Heart left ventricle (tissue), 13 donors: Measurements from ENCODE around the gene TAS2R5.

ENCODE experiments used
- POLR2A ChIP-seq, 2 donors: fragments of 450-650 bp; IDR thresholded peaks; one replicate each; pipeline ENCODE4 v1.6.1; 2017; ENCODE audit warnings: antibody characterized with exemption in 2 of 2, mild to moderate bottlenecking in 2 of 2, moderate library complexity in 2 of 2
- TF ChIP-seq, protein P1 (sequence below), 12 donors: fragments of 200-600 bp; sonication (generic) in 4 of 12; IDR thresholded peaks; one replicate each; pipeline versions ENCODE4 v1.5.0 to v1.8.0; 2018 to 2022; ENCODE audit warnings: antibody characterized with exemption in 12 of 12, mild to moderate bottlenecking in 5 of 12
- donor health status: ischemic (EF 13 %, LVEDD 7.1; RV severe dilation, severe dysfunction).
- donor health status: DM: no; HTN: yes; CAD: no.
- donor health status: DM: no; HTN: no; CAD: no.
- donor health status: ischemic (EF 25% LVEDD 6.9; RV normal size, moderate dysfunction).
- donor health status: ischemic (EF 25% LVEDD 5.7; RV mildly dilated, moderate dysfunction).
- donor health status: ischemic (EF 35%, LVEDD 5.7; RV mildly dilated, moderate dysfunction).
- donor health status: nonischemic (EF 11% LVEDD 7.7; RV severe dilation, severe dysfunction).
- donor health status: DM: yes; HTN: yes; CAD: no.
- donor health status: PGD.
- donor health status: ischemic (EF 29% LVEDD 5.4; RV normal size, mild dysfunction).
- donor health status: nonischemic (EF 23%, LVEDD 6.1; RV moderate dilation, normal function).

DNA sequence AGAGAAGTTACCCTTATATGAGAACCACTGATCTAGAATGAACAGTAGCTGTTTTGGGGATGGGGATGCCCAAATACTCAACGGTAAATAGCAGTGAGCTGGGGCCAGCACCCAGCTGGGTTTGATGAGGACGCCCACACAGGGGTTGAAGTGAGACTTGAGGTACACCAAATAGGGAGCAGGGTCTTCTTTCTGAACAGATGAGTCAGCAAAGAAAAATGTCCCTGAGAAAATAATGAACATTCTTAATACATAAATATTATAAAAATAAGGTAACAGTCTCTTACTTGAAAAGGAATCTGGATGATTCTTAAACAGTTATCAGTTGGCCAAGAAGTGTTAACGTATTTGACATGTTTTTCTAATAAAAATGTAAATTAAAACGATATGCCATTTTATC is 49.2 kb downstream of the TAS2R5 start:
- TF ChIP-seq, protein P1, sequence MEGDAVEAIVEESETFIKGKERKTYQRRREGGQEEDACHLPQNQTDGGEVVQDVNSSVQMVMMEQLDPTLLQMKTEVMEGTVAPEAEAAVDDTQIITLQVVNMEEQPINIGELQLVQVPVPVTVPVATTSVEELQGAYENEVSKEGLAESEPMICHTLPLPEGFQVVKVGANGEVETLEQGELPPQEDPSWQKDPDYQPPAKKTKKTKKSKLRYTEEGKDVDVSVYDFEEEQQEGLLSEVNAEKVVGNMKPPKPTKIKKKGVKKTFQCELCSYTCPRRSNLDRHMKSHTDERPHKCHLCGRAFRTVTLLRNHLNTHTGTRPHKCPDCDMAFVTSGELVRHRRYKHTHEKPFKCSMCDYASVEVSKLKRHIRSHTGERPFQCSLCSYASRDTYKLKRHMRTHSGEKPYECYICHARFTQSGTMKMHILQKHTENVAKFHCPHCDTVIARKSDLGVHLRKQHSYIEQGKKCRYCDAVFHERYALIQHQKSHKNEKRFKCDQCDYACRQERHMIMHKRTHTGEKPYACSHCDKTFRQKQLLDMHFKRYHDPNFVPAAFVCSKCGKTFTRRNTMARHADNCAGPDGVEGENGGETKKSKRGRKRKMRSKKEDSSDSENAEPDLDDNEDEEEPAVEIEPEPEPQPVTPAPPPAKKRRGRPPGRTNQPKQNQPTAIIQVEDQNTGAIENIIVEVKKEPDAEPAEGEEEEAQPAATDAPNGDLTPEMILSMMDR (IDR thresholded peaks at IDR 0.05) = no peak
- no peak for TF ChIP-seq POLR2A (IDR thresholded peaks at IDR 0.05)
